IMR-90 (cell line): ENCODE measurements around the gene NUFIP2. TPM values are rescaled to one million over a fixed set of nuclear protein-coding genes. Genes with fewer than 3 reads are reported as not detected.

Source experiments
- ATAC-seq: fragments of 200-7000 bp; cut with Tn5 transposase; 2 replicates; pipeline ENCODE4 v1.9.1; 2020; ENCODE audit warnings: low read depth, mild to moderate bottlenecking, moderate library complexity
- BruUV-seq: library from RNA; stranded (reverse); fragments of 400-500 nt; replicated peaks from 2 replicates; lab custom pipeline; 2021; lab: Mats Ljungman, UMichigan
- CTCF ChIA-PET: fragments of 300-600 bp; formaldehyde crosslinking; extraction: SDS; loops from one replicate; lab custom pipeline; 2021; ENCODE audit warnings: antibody characterized with exemption; lab: Yijun Ruan, JAX
- POLR2A ChIA-PET: fragments of 300-600 bp; sonication (Branson Sonifier 250); formaldehyde crosslinking; loops from one replicate; lab custom pipeline; 2022; ENCODE audit warnings: antibody characterized with exemption; ENCODE audit not compliant: unreplicated experiment; lab: Charles Lee
- DNase-seq: peaks from one replicate; pipeline ENCODE4 v3.0.0; 2013
- H2AFZ ChIP-seq: replicated peaks from 2 replicates; pipeline ENCODE3; 2013; ENCODE audit warnings: low read length, mild to moderate bottlenecking; ENCODE audit not compliant: poor library complexity
- H2AK5ac ChIP-seq: 2 replicates; pipeline ENCODE4 v1.6.1; 2013; ENCODE audit warnings: low read depth, low read length, inconsistent platforms
- H2AK9ac ChIP-seq: replicated peaks from 2 replicates; pipeline ENCODE3; 2013; ENCODE audit warnings: mild to moderate bottlenecking, low read depth, low read length, moderate library complexity; ENCODE audit not compliant: poor library complexity
- H2BK120ac ChIP-seq: 2 replicates; pipeline ENCODE4 v1.6.1; 2013; ENCODE audit warnings: low read depth, low read length, inconsistent platforms
- H2BK15ac ChIP-seq: 3 replicates; pipeline ENCODE4 v1.6.1; 2013; ENCODE audit warnings: low read depth, low read length, inconsistent platforms
- H2BK20ac ChIP-seq: 2 replicates; pipeline ENCODE4 v1.6.1; 2013; ENCODE audit warnings: low read depth, mild to moderate bottlenecking, inconsistent platforms, low read length, moderate library complexity
- H2BK5ac ChIP-seq: 2 replicates; pipeline ENCODE4 v1.6.1; 2013; ENCODE audit warnings: mild to moderate bottlenecking, low read depth, low read length, inconsistent platforms; ENCODE audit not compliant: poor library complexity, severe bottlenecking
- H3K14ac ChIP-seq: replicated peaks from 2 replicates; pipeline ENCODE4 v1.6.1; 2013; ENCODE audit warnings: low read depth, low read length, inconsistent platforms
- H3K18ac ChIP-seq: 2 replicates; pipeline ENCODE4 v1.6.1; 2013; ENCODE audit warnings: low read depth, low read length, control low read depth
- H3K23ac ChIP-seq: 2 replicates; pipeline ENCODE4 v1.6.1; 2013; ENCODE audit warnings: low read depth, low read length, inconsistent platforms
- H3K27ac ChIP-seq: 2 replicates; pipeline ENCODE4 v1.5.1; 2013; ENCODE audit warnings: mild to moderate bottlenecking, control low read depth, low read length; ENCODE audit not compliant: insufficient read depth
- H3K27me3 ChIP-seq: 2 replicates; pipeline ENCODE4 v1.6.1; 2013; ENCODE audit warnings: low read length; ENCODE audit not compliant: control insufficient read depth, insufficient read depth
- H3K36me3 ChIP-seq: 2 replicates; pipeline ENCODE4 v1.6.1; 2013; ENCODE audit warnings: low read length, mixed read lengths; ENCODE audit not compliant: control insufficient read depth, insufficient read depth
- H3K4ac ChIP-seq: 2 replicates; pipeline ENCODE4 v1.6.1; 2013; ENCODE audit warnings: low read depth, low read length, inconsistent platforms
- H3K4me1 ChIP-seq: 2 replicates; pipeline ENCODE4 v1.6.1; 2013; ENCODE audit warnings: low read length, mixed read lengths; ENCODE audit not compliant: control insufficient read depth, insufficient read depth
- H3K4me2 ChIP-seq: 2 replicates; pipeline ENCODE4 v1.6.1; 2013; ENCODE audit warnings: low read depth, mild to moderate bottlenecking, control low read depth, low read length, moderate library complexity
- H3K4me3 ChIP-seq: 2 replicates; pipeline ENCODE4 v1.5.1; 2013; ENCODE audit warnings: low read depth, mild to moderate bottlenecking, control low read depth, low read length, moderate library complexity; ENCODE audit not compliant: insufficient read depth
- H3K56ac ChIP-seq: 2 replicates; pipeline ENCODE4 v1.6.1; 2013; ENCODE audit warnings: low read length, inconsistent platforms; ENCODE audit not compliant: insufficient read depth; ENCODE audit errors: extremely low read depth
- H3K79me1 ChIP-seq, 2 experiments: 2 replicates each; pipeline ENCODE4 v1.6.1; 2013; ENCODE audit warnings: low read length in 2 of 2, inconsistent platforms in 1 of 2, low read depth in 1 of 2
- H3K9ac ChIP-seq: 2 replicates; pipeline ENCODE4 v1.6.1; 2013; ENCODE audit warnings: low read depth, low read length, control low read depth
- H3K9me1 ChIP-seq: 2 replicates; pipeline ENCODE4 v1.6.1; 2013; ENCODE audit warnings: low read length, inconsistent platforms; ENCODE audit not compliant: insufficient read depth
- H3K9me3 ChIP-seq: 2 replicates; pipeline ENCODE4 v1.6.1; 2013; ENCODE audit warnings: low read length; ENCODE audit not compliant: control insufficient read depth, insufficient read depth
- H4K20me1 ChIP-seq: 2 replicates; pipeline ENCODE4 v1.6.1; 2013; ENCODE audit warnings: low read length, inconsistent platforms; ENCODE audit not compliant: insufficient read depth
- H4K5ac ChIP-seq: 2 replicates; pipeline ENCODE4 v1.6.1; 2013; ENCODE audit warnings: mild to moderate bottlenecking, low read depth, low read length, control low read depth
- H4K8ac ChIP-seq, 2 experiments: 2 replicates each; pipeline ENCODE4 v1.6.1; 2013; ENCODE audit warnings: low read depth in 2 of 2, low read length in 2 of 2, control low read depth in 1 of 2, inconsistent platforms in 1 of 2
- H4K91ac ChIP-seq: 2 replicates; pipeline ENCODE4 v1.6.1; 2013; ENCODE audit warnings: low read depth, low read length, inconsistent platforms; ENCODE audit not compliant: insufficient read depth
- BHLHE40 ChIP-seq: fragments of 150-350 bp; IDR thresholded peaks from 2 replicates; pipeline ENCODE4 v1.6.1; 2016; ENCODE audit warnings: mild to moderate bottlenecking, low read depth, low read length
- CEBPB ChIP-seq: IDR thresholded peaks from 2 replicates; pipeline ENCODE4 v1.6.1; 2012; ENCODE audit warnings: low read depth, low read length, improper control_type of control experiment
- CHD1 ChIP-seq: IDR thresholded peaks from 2 replicates; pipeline ENCODE4 v1.6.1; 2012; ENCODE audit warnings: low read depth, low read length, improper control_type of control experiment
- CTCF ChIP-seq: conservative IDR thresholded peaks from 2 replicates; pipeline ENCODE4 v1.5.1; 2012; ENCODE audit warnings: mild to moderate bottlenecking, low read depth, low read length, improper control_type of control experiment
- ELK1 ChIP-seq: fragments of 150-350 bp; IDR thresholded peaks from 2 replicates; pipeline ENCODE4 v1.6.1; 2016; ENCODE audit warnings: low read depth, mild to moderate bottlenecking, low read length, moderate library complexity, borderline replicate concordance
- FOS ChIP-seq: fragments of 150-350 bp; IDR thresholded peaks from 2 replicates; pipeline ENCODE4 v1.6.1; 2016; ENCODE audit warnings: low read depth, low read length
- MAFK ChIP-seq: IDR thresholded peaks from 2 replicates; pipeline ENCODE4 v1.6.1; 2012; ENCODE audit warnings: low read depth, low read length, improper control_type of control experiment
- MAZ ChIP-seq: IDR thresholded peaks from 2 replicates; pipeline ENCODE4 v1.6.1; 2012; ENCODE audit warnings: low read depth, mild to moderate bottlenecking, low read length, improper control_type of control experiment, moderate library complexity, borderline replicate concordance
- MXI1 ChIP-seq: IDR thresholded peaks from 2 replicates; pipeline ENCODE4 v1.6.1; 2012; ENCODE audit warnings: low read depth, mild to moderate bottlenecking, low read length, moderate library complexity, borderline replicate concordance
- NFE2L2 ChIP-seq: fragments of 150-350 bp; IDR thresholded peaks from 2 replicates; pipeline ENCODE4 v1.6.1; 2016; ENCODE audit warnings: low read depth, mild to moderate bottlenecking, low read length
- POLR2A ChIP-seq: IDR thresholded peaks from 2 replicates; pipeline ENCODE4 v1.6.1; 2012; ENCODE audit warnings: mild to moderate bottlenecking, low read depth, low read length
- RAD21 ChIP-seq: IDR thresholded peaks from 2 replicates; pipeline ENCODE4 v1.6.1; 2012; ENCODE audit warnings: low read length, improper control_type of control experiment
- RCOR1 ChIP-seq: IDR thresholded peaks from 2 replicates; pipeline ENCODE4 v1.6.1; 2012; ENCODE audit warnings: mild to moderate bottlenecking, low read length, improper control_type of control experiment; ENCODE audit not compliant: insufficient replicate concordance
- RFX5 ChIP-seq: IDR thresholded peaks from 2 replicates; pipeline ENCODE4 v1.8.0; 2012; ENCODE audit warnings: low read depth, mild to moderate bottlenecking, low read length, moderate library complexity
- SMC3 ChIP-seq: fragments of 150-350 bp; IDR thresholded peaks from 2 replicates; pipeline ENCODE4 v1.6.1; 2016; ENCODE audit warnings: low read depth, mild to moderate bottlenecking, antibody characterized with exemption, low read length, moderate library complexity
- USF2 ChIP-seq: fragments of 150-350 bp; IDR thresholded peaks from 2 replicates; pipeline ENCODE4 v1.6.1; 2017; ENCODE audit warnings: mild to moderate bottlenecking, antibody characterized with exemption, low read length, low read depth
- WGBS, 2 experiments: methylation state at CpG; one replicate each; pipeline versions ENCODE4 v1.1.5 to v1.1.7; 2013; ENCODE audit warnings: missing lambda C conversion rate in 2 of 2; ENCODE audit not compliant: insufficient read length in 1 of 2; ENCODE audit errors: extremely low coverage in 2 of 2; 5-methylcytosine and 5-hydroxymethylcytosine counted together
- dilution Hi-C: fragments of 300-500 bp; cut with HindIII; formaldehyde crosslinking; loops from one replicate; pipeline ENCODE4 v1.14.3; 2018; ENCODE audit warnings: low sequenced_read_pairs; ENCODE audit not compliant: unreplicated experiment
- in situ Hi-C: fragments of 300-500 bp; cut with MboI; formaldehyde crosslinking; loops from 3 replicates; pipeline ENCODE4 v1.14.3; 2019; ENCODE audit warnings: low sequenced_read_pairs, inconsistent platforms, mixed read lengths
- intact Hi-C: fragments of 100-400 bp; cut with micrococcal nuclease; formaldehyde crosslinking; loops from 2 replicates; pipeline ENCODE4 v1.10.0; 2022
- polyA plus RNA-seq, 3 experiments: library from polyadenylated mRNA; depleted of rRNA; stranded (reverse); fragments of >200 nt; gene quantifications; 2 replicates each; pipeline ENCODE4 v1.2.3, GENCODE V29; 2012; ENCODE audit warnings: low replicate concordance in 1 of 3
- total RNA-seq: library from RNA; depleted of rRNA; stranded (reverse); fragments of >200 nt; gene quantifications from 2 replicates; pipeline ENCODE4 v1.2.3, GENCODE V29; 2012

NUFIP2 gene
- total and polyA plus RNA-seq, 2 of the 4 experiments (the other 2 are of a cell fraction) = 8.9 to 25.6 TPM

GRCh38 chr17:29303386-29303785 lies 9.4 kb upstream of the NUFIP2 start:
- intact Hi-C loops = no loop called here
- Histone ChIP-seq H3K18ac (no peak overlapping the region), H3K4me2 (no peak overlapping the region), H3K9me3 (no peaks in the 10 kb centered on the region), H2BK15ac (no peak overlapping the region), H3K4ac (no peak overlapping the region), H2AK5ac (no peak overlapping the region), H3K23ac (no peak overlapping the region), H2BK5ac (no peak overlapping the region), H4K20me1 (no peaks in the 10 kb centered on the region), H3K4me3 (no peak overlapping the region), H4K8ac (no peak overlapping the region), H3K4me1 (no peaks in the 10 kb centered on the region), H2BK20ac (no peak overlapping the region), H4K91ac (no peak overlapping the region), H3K56ac (no peak overlapping the region), H2AK9ac (no peak overlapping the region), H3K9me1 (no peaks in the 10 kb centered on the region), H3K27me3 (no peaks in the 10 kb centered on the region; the same call in 1 of the 2 replicates), H2AFZ (no peak overlapping the region), H3K36me3 (no peaks in the 10 kb centered on the region), H3K14ac (no peak overlapping the region), H3K79me1 (no peaks in the 10 kb centered on the region), H2BK120ac (no peak overlapping the region), H3K27ac (no peak overlapping the region), H3K9ac (no peak overlapping the region), H4K5ac (no peak overlapping the region)
- POLR2A ChIA-PET = no interaction called here
- ATAC-seq (no peak), DNase-seq (no peak)
- TF ChIP-seq ELK1 = no peak
- TF ChIP-seq NFE2L2 = no peak
- TF ChIP-seq MAFK = no peak
- TF ChIP-seq SMC3 = no peak
- no peak for TF ChIP-seq MXI1
- TF ChIP-seq CHD1 = no peak
- no peak for TF ChIP-seq RCOR1
- TF ChIP-seq POLR2A = no peak
- TF ChIP-seq CEBPB = no peak
- no peak for TF ChIP-seq MAZ
- no peak for TF ChIP-seq RFX5
- TF ChIP-seq FOS = no peak
- TF ChIP-seq RAD21 = no peak
- no peak for TF ChIP-seq USF2
- no peak for TF ChIP-seq BHLHE40
- TF ChIP-seq CTCF = no peak
- CTCF ChIA-PET = interaction anchor here (1.3 kb wide), 1 partner anchor 66 kb away, joined by 9 read pairs; no protein-coding TSS in a partner anchor
- no TSS peak for BruUV-seq
- 100% methylated on average over 1 of the region's 3 CpGs; no CpG with 5 or more reads in 1 of the 2 experiments for WGBS, 2 experiments
- in situ Hi-C loops = loop anchor here (5.0 kb wide), 1 partner anchor 34 kb away; no protein-coding TSS in a partner anchor
- dilution Hi-C loops = no loop called here
